ENCODE measurements around the gene CUL4A.

DNA sequence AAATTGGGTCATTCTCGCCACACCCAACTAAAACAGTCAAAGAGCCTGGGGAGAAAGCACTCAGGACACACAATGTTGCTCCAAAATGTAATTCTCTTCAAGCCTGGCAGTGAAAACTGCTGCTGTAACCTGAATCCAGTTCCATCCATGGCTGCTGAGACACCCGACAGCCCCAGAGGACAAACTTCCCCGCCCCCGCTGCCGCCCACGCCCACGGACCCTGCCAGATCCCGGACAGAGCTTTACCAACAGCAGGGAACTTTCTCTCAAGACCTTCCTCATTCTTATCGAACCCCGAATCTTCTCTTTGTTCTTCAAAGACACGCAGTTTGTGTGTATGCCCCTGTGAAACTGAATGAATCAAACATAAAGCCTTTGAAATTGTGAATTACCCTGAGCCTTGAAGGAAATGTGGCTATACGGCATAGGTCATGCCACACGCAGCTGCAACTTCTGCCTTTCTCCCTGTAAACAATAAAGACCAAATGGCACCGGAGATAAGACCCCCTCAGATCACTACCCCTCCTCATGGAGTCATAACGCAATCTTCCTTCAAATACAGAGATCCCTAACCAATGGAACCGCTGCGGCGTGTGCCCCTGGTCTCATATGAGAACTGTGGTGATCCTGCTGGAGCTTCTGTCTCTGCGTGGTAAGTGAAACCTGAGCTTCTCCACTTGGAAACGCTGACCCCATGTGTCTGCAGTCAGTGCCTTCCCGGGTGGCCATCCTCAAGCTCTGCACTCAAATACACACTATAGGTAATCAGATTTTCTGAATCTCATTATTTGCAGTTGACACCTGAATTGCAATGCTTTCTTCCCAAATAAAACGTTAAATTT is 82.8 kb downstream of the CUL4A start:
- TF ChIP-seq CTCF (IDR thresholded peaks at IDR 0.05) (no peak), POLR2A (IDR thresholded peaks at IDR 0.05) (no peak)

All from transverse colon (tissue), 3 donors.